GM19193 (cell line): Measurements from ENCODE around the gene GPR135.
A peak's percentile ranks its signal among the peaks of the same experiment; 100 is the strongest.

Experiments used
- POLR2A ChIP-seq: IDR thresholded peaks from 4 replicates; pipeline ENCODE4 v1.6.1; 2011; ENCODE audit not compliant: insufficient read depth, insufficient read length; ENCODE audit errors: extremely low read depth

Gene GPR135, protein sequence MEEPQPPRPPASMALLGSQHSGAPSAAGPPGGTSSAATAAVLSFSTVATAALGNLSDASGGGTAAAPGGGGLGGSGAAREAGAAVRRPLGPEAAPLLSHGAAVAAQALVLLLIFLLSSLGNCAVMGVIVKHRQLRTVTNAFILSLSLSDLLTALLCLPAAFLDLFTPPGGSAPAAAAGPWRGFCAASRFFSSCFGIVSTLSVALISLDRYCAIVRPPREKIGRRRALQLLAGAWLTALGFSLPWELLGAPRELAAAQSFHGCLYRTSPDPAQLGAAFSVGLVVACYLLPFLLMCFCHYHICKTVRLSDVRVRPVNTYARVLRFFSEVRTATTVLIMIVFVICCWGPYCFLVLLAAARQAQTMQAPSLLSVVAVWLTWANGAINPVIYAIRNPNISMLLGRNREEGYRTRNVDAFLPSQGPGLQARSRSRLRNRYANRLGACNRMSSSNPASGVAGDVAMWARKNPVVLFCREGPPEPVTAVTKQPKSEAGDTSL

DNA sequence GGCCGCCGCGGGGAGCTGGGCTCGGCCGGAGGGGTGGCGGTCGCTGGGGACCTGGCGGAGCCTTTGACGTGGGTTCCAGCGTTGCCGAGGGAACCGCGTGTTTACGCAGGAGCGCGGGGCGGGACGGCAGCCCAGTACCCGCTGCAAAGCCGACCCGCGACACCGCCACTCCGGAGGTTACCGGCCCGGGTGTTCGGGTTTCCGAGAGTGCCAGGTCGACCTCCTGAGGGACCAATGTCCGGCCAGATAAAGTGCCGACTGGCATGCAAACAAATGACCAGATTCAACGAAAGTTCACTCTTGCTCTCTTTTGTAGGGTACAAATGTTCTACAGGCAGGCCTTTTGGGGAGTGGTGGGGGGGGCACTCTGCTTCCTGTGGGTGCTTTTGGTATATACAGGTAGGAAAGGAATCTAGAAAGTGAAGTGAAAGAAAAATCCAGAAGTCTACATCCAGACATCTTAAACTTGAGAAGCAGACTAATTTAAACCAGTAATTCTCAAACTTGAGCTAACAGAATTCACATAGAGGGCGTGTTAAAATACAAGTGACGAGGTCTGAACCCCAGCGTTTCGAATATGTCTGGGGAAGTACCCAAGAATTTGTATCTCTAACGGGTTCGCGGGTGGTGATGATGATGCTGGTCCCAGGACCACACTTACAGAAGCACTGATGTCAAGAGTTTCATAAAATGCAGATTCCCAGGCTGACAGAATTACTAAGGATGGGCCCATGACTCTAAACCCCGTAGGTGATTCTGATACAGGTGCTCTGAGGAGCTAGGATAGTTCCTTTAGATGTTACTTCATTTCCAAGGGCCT is at the start of gene GPR135:
TSS of gene GPR135 (minus strand) at position 65 of the 820 bp plus-strand sequence. CDS start 154 bp downstream, outside the sequence.
- TF ChIP-seq POLR2A = no peak

DNA sequence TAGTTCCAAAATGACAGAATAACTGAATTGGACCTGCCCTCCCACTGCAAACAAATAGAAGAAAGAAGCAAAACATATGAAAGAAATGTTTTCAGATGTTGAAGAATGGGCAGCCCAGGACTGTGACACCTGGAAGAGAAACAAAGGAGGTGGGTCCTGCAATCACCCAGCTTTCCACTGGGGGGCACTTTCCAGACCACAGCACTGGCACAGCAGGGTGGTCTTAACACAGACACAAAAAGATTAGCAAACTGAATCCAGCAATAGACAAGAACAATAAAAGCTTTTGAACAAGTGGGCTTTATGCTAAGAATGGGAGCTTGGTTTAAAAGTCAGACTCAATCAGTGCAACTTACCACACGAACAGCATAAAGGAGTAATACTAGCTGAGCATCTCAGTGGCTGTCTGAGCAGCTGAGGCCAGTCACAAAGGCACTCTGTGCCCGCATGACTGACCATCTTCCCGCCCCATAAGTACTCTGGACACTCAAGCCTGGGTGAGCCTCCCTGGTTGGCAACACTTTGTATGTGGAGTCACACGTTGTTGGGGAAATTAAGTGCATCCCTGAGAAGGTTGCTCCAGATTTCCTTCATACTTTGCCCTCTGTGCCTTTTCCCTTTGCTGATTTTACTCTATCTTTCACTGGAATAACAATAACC is 46.9 kb upstream of the GPR135 start:
- no peak for TF ChIP-seq POLR2A

DNA sequence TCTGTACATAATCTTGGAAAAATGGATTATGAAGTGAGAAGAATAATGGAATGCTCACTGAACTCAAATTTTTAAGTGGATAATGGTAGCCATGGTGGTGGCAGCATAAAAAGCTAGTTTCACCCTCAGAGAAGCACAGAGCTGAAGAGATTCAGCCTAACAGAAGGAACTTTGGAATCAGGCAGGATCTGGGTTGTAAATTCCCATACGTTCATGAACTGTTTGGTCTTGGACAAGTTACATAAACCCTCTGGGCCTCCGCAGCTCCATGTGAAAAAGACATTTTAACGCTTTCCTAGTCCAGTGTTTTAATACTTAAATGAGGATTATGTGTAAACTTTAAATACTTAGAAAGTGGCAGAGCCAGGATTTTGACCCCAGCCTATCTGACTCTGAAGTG is 45.8 kb upstream of the GPR135 start:
- no peak for TF ChIP-seq POLR2A

DNA sequence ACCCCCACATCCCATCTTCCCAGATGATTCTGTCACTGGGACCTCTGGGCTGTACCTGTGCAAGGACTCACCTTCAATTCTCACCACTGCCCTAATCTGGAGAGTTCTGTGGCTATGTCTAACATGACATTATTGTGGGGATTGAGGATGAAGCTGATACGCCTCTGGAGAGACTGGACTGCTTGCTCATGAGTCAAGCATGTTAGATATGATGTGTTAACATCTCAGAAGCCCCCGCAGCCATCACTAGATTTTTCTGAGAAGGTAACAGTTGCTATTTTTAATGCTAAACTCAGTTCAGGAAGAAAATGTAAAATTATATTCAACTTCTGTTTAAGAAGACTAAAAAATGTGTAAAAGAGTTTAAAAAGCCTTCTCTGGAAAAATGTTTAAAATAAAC is 44.8 kb upstream of the GPR135 start:
- no peak for TF ChIP-seq POLR2A

DNA sequence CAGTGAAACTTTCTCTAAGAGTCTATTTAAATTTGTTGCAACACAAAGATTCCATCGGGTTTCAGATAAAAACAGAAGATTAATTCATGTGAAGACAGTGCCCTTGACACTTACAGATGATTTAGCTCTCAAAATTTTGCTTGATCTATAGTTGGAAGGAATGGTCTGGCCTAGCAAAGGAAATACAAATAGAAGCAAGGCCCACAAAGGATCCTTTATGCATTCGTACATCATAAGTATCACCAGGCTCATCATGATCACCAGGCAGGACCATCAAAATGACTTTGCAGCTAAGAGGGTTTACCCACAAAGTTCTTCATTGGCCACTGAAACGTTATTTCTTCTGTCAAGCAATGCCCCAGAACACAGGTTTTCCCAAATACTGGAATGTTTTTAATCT is 43.9 kb upstream of the GPR135 start:
- no peak for TF ChIP-seq POLR2A

DNA sequence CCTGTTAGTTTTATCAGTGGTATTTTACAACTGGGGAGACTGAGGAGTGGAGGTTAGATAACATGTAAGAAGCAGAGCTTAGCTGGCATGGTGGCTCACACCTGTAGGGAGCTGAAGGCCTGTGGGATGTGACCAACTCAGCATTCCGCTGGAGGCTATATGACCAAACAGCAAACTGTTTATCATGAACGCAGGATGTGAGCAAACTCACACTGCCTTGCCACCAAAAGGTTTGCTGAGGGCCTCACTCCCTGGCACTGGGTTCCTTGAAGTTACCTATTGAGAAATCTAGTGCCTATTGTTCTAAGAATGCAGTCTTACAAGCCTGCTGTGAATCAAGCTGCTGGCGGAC is 42.5 kb upstream of the GPR135 start:
- no peak for TF ChIP-seq POLR2A

DNA sequence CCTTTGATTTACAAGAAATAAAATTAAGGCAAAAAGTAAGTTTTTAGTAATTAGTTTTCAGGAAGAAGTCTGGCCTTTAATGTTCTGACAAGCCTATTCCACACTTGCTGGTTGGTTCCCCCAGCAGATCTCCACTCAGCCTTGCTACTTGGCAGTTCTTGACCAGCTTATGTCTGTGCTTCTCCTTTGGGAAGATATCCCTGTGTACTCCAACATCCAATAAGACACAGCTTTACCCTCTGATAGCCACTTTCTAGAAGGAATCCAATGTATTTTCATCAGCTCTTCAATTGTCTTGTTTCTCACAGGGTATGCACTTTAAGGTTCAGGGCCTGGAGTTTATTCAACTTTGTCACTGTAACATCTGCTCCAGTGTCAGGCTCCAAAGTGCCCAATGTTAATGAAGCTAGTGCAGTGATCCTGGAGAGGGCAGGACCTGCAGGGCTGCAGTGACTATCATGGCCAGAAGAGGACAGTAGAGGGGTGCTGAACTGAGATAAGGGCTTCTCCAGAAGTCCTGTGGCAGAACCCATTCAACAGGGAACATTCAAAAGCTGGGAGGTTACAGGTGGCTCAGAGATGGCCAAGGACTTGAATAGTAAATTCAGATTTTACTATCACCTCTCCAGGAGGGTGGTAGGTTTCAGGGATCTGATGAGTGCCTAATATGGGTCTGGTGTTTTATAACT is 42.0 kb upstream of the GPR135 start:
- no peak for TF ChIP-seq POLR2A

DNA sequence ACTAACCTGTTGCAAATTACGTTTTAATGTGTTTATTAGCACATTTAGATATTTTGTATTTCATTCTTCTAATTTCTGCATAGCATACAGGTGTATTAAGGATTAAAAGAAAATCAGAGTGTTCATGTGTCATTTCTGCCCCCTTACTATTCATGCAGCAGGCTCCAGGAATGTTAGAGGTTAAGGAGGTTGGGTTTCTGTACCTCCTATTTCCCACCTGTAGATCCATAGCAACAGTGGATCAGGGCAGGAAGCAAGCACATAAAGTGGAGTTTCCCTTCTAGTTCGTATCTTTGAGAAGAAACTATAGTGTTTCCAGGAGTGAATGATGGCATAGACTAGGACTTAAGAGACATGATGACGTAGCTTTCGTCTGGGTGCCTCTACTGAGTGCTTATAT is 38.1 kb upstream of the GPR135 start:
- TF ChIP-seq POLR2A = no peak

DNA sequence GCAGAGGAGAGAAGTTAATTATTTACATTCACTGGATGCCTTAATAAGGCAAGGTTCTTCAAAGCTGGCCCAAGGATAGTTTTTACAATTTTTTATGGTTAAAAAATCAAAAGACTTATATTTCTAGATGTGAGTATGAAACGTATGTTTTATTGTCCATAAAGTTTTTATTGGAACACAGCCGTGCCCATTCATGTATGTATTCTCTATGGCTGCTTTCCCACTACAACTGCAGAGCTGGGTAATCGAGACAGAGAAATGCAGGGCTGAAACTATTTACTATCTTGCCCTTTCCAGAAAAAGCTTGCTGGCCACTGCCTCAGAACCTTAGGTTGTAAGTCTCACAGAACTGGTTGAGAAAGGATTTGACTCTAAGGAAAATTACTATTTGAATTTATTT is 35.6 kb upstream of the GPR135 start:
- no peak for TF ChIP-seq POLR2A

DNA sequence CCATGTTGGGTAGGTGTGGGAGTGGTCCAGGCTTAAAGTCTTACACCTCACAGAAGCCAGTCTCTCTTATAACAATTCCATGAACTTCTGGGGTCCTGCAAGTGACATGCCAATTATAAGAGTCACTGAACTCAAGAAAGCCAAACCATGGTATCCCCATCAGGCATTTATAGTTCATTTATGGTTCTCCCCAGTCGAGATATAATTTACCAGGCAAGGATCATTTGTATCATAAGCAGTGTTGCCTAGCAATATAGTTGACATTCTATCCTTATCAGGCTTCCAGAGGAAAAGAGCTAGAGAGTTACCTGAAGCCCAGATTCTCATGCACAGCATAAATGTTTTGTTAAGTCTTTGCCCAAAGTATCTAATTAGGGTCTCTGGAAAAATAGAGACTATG is 27.2 kb upstream of the GPR135 start:
- no peak for TF ChIP-seq POLR2A

DNA sequence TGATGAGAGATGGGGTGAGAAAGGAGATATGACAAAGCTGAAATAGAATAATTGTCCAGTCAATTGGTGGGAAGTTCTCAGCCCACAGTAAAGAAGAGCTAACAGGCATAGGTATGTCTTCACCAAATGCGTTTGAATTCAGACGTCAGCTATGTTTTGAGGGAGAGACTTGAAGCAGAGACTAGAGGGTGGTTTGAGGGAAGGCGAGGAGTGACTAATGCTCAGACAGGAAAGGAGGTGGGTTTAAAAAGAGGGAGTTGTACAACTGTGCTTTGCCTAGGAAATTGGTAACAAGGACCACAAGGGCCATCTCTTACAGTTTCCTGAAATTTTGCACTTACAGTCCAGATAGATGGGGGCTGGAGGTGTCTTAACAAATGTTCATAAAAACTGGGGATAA is 25.6 kb upstream of the GPR135 start:
- no peak for TF ChIP-seq POLR2A

DNA sequence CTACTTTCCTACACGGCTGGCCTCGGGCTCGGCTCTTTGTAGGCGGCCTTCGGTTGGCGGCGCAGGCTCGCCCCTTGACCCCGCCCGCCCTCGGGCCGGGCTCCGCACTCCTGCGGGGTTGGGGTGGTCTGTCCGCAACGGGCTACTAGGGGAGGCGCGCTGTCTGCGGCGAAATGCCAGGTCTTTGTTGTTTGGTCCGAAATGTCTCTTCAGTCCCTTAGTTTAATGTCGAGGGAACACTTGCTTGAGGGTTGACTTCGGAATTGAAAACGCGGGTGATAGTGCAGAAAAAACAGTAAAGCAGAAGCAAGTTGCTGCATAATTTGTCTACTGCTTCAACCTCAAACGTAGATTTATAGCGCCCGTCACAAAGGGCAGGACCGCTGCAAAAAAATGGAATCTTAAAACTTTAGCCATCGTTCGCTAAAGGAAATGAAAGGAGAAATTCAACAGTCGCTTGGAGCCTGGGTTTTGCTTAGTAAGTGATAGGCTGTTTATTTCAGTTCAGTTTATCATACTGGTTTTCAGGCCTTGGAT is 19.5 kb upstream of the GPR135 start:
- TF ChIP-seq POLR2A = no peak

DNA sequence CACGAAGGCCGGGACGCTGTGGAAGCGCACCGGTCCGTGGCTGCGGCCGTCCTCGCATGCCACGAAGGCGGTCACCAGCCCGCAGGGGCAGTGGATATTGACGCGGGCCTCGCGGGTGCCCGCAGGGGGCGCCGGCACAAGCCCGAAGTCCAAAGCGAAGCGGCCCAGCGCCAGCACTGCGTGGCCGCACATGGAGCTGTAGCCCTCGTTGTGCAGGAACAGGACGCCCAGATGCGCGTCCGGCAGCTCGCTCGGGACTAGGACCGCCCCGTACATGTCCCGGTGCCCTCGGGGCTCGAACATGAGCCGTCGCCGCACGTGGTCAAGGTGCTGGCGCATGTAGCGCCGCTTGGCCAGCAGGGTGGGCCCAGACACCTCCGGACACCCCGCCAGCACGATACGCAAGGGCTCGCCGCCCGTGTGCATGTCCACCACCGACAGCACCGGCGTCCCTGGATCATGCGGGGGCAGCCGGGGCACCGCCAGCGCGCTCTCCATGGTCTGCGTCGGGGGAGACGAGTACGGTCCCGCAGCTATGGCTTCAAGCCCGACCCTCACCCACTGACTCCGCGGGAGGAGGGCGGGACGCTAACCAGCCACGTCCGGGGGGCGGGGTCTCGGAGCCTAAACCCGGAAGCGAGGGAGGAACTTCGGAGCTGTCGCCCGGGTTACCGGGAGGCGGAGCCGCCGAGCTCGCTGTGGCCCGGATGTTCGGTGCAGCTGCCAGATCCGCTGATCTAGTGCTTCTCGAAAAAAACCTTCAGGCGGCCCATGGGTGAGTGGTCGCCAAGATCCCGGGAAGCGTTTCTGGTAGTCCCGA is 18.8 kb upstream of the GPR135 start, which contains the start of the genes JKAMP and L3HYPDH:
TSS of gene JKAMP (plus strand) at position 699 of the 820 bp plus-strand sequence. CDS start at position 772, 73 bp downstream.
TSS of gene L3HYPDH (minus strand) at position 590 of the 820 bp plus-strand sequence. CDS start at position 498, 92 bp downstream.
- peak; percentile 90 for TF ChIP-seq POLR2A
